Activated CD4-positive, alpha-beta T cell treated with anti-CD3 and anti-CD28 coated beads for 1 hour (primary cell): Measurements from ENCODE around the gene PRTN3.
"Not testable (repeated sequence)": the region's sequence is repeated elsewhere in the genome, so short reads cannot be mapped to it uniquely, and the experiment has no call there.

Experiments
- DNase-seq: peaks from one replicate; pipeline ENCODE4 v3.0.0-alpha.2; 2020

PRTN3 gene

GRCh38 chr19:884420-885211 lies 43.8 kb downstream of the PRTN3 start:
- no peak for DNase-seq

DNA sequence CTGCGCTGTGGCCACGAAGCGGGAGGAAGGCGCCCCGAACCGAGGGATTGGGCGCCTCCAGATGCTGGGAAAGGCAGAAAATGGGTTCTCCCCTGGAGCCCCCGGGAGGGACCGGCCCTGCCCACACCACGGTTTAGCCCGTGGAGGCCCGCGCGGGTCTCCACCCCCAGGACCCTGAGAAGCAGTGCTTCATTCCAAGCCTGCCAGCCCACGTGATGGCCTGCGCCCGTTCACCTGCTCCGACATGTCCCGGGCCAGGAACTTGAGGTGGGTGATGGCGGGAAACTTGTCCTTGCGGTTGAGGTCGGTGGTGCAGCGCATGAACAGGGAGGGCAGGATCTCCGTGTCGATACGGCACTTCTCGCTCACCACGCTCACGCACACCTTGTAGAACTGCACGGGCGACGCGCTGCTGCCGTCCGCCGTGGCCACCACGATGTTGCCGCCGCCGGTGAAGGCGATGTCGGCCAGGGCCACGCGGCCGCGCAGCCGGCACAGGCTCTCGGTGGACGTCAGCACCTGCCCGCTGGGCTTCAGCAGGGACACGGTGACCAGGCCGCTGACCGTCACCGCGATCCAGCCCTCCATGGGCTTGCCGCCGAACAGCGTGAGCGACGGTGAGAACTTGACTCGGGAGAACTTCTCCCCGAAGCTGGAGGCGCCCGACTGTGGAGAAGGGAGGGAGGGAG lies 44.9 kb downstream of the PRTN3 start:
- DNase-seq = no peak

- no peak for DNase-seq
Measured at GRCh38 chr19:887072-887471, 46.3 kb downstream of the PRTN3 start.

GRCh38 chr19:887599-887998 lies 46.8 kb downstream of the PRTN3 start:
- no peak for DNase-seq

GRCh38 chr19:888581-889385 lies 48.0 kb downstream of the PRTN3 start:
- no peak for DNase-seq

- no peak for DNase-seq
Measured at GRCh38 chr19:889662-890295, 49.0 kb downstream of the PRTN3 start.

DNA sequence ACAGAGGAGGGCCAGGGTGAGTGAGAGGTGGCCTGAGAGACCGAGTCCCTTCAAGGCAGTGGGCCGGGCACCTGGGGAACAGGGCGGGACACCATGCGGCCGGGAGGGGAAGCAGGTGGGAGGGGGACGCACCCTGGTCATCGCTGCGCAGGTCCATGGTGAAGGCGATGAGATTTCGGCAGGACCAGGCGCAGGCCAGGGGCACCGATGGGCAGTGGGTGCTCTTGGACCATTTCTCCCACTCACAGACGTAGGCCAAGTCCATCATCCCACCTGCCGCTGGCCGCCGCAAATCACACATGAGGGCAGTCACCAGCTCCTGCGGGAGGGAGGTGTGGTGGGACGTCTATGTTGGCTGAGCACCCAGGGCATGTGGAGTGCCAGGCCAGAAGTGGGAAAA lies 50.0 kb downstream of the PRTN3 start:
- no peak for DNase-seq

- DNase-seq = not testable (repeated sequence)
Measured at GRCh38 chr19:891421-892200, 50.8 kb downstream of the PRTN3 start.

- DNase-seq = no peak
Measured at GRCh38 chr19:892243-892893, 51.6 kb downstream of the PRTN3 start.

GRCh38 chr19:892894-893689 lies 52.3 kb downstream of the PRTN3 start, which contains the start of the genes MED16 and RNU6-9:
Gene MED16 (minus strand): TSS chr19:893187. CDS start chr19:891131, 2,056 bp downstream.
Gene RNU6-9 (plus strand): TSS chr19:893484.
- DNase-seq = peak; percentile 84

- DNase-seq = no peak
Measured at GRCh38 chr19:896434-896833, 55.6 kb downstream of the PRTN3 start.

DNA sequence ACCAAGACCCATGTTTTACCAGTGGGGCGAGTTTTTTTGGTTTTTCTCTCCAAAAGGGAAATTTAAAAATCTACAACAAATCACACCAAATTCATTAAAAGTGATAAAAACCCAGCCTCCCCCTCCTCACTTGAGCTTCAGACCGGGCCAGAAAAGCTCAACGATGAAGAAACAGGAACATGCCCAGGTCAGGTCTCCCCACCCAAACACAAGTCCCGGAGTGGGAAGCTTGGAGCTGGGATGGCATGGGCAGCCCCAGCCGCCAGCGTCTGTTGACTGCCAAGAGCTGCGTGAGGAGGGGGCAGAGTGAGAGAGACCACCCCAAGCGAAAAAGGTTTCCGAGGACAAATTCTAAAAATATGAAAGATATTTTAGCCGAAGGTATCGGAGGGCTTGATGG lies 56.2 kb downstream of the PRTN3 start:
- no peak for DNase-seq

DNA sequence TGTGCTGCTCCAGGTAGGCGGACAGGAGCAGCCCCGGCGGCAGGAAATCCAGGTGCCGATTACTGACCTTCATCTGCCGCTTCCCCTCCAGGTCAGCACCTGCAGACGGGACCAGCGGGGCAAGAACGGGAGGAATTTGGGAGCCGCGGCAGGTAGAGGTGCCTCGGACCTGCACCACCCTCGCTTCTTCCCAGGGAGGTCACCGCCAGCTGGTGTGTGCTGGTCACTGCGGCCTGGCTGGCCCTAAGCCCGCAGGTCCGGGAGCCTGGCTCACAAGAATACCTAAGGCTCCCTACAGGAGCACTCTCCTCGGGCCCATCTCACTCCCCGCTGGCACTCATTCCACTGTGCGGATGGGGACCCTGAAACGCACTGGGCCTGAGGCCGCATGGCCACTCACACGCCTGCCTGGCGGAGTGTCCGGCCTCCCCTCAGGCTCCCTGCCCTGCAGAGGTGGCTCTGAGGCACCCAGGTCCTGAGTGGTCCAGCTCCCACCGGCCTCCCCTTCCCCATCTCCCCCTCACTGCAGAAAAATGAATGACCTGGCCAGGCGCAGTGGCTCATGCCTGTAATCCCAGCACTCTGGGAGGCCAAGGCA lies 56.7 kb downstream of the PRTN3 start:
- no peak for DNase-seq
